ENCODE results near the gene PSPC1.

DNA sequence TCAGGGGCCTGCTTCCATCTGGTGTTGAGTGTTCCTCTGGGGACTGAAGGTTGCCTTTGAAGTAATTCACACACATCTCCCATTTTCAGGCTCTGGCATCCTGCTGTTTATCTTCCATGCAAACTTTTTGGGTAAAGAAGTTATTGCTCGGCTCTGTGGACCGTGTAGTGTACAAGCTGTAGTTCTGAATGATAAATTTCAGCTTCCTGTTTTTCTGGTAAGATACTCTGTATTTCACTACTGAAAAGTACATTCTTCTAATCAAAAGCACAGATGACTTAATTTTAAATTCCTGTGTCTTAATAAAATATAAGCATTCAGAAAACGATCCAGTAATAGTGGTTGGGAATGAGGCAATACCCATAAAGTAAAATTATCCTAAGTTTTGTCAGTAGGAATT, 112.6 kb downstream of the PSPC1 start:
- TF ChIP-seq POLR2A (IDR thresholded peaks at IDR 0.05; ENCODE audit: low read length) (no peak), GATA1 (IDR thresholded peaks at IDR 0.05; ENCODE audit: low read depth, low read length) (no peak)
